Panc1 (cell line): ENCODE results near the gene CNGA3. TPM values are rescaled to one million over a fixed set of nuclear protein-coding genes. Genes with fewer than 3 reads are reported as not detected.

Experiments used
- ATAC-seq: fragments of 200-7000 bp; cut with Tn5 transposase; 2 replicates; pipeline ENCODE4 v1.9.1; 2020; ENCODE audit warnings: mild to moderate bottlenecking, moderate library complexity
- BruUV-seq: library from RNA; stranded (reverse); fragments of 400-500 nt; replicated peaks from 2 replicates; lab custom pipeline; 2021; lab: Mats Ljungman, UMichigan
- CTCF ChIA-PET: fragments of 300-600 bp; sonication (Branson Sonifier 250); formaldehyde crosslinking; loops from one replicate; lab custom pipeline; 2022; ENCODE audit warnings: antibody characterized with exemption; lab: Charles Lee
- POLR2A ChIA-PET: fragments of 300-600 bp; sonication (Branson Sonifier 250); formaldehyde crosslinking; loops from one replicate; lab custom pipeline; 2022; ENCODE audit warnings: antibody characterized with exemption; lab: Charles Lee
- DNase-seq: peaks from one replicate; pipeline ENCODE4 v3.0.0-alpha.2; 2010; ENCODE audit warnings: low read depth, low spot score
- H3K27ac ChIP-seq: 2 replicates; pipeline ENCODE4 v1.5.1; 2011; ENCODE audit warnings: mild to moderate bottlenecking, low read length, inconsistent platforms
- H3K27me3 ChIP-seq: fragments of 200-500 bp; sonication (Bioruptor generic); 2 replicates; pipeline ENCODE4 v1.6.0; 2014; ENCODE audit warnings: low read length, inconsistent platforms; ENCODE audit not compliant: control insufficient read depth, insufficient read depth
- H3K36me3 ChIP-seq: fragments of 200-500 bp; sonication (Bioruptor generic); 2 replicates; pipeline ENCODE4 v1.5.1; 2014; ENCODE audit warnings: inconsistent platforms, mild to moderate bottlenecking, low read length, moderate library complexity; ENCODE audit not compliant: control insufficient read depth, insufficient read depth
- H3K4me1 ChIP-seq: 2 replicates; pipeline ENCODE4 v1.5.1; 2011; ENCODE audit warnings: inconsistent platforms, mild to moderate bottlenecking, low read length, moderate library complexity; ENCODE audit not compliant: control insufficient read depth, insufficient read depth
- H3K4me3 ChIP-seq, 2 experiments: 2 replicates each; pipeline ENCODE4 v1.5.1; 2011 to 2012; ENCODE audit warnings: low read depth in 2 of 2, low read length in 2 of 2, mild to moderate bottlenecking in 2 of 2, inconsistent platforms in 1 of 2, moderate library complexity in 1 of 2
- H3K9me3 ChIP-seq: fragments of 200-500 bp; sonication (Bioruptor generic); 2 replicates; pipeline ENCODE4 v1.5.1; 2014; ENCODE audit warnings: low read depth, mild to moderate bottlenecking, inconsistent platforms, low read length, moderate library complexity; ENCODE audit not compliant: control insufficient read depth, insufficient read depth
- POLR2AphosphoS5 ChIP-seq: IDR thresholded peaks from 2 replicates; pipeline ENCODE4 v1.6.1; 2012; ENCODE audit warnings: mild to moderate bottlenecking, low read depth, low read length, moderate library complexity
- SIN3A ChIP-seq: IDR thresholded peaks from 2 replicates; pipeline ENCODE4 v1.6.1; 2012; ENCODE audit warnings: low read depth, mild to moderate bottlenecking, low read length, moderate library complexity, borderline replicate concordance; ENCODE audit not compliant: insufficient read depth
- TCF7L2 ChIP-seq: IDR thresholded peaks from 2 replicates; pipeline ENCODE4 v1.6.1; 2011; ENCODE audit warnings: mild to moderate bottlenecking, low read depth, low read length, inconsistent platforms
- in situ Hi-C: cut with HindIII; loops from 2 replicates; pipeline ENCODE4 v1.10.0; 2016; ENCODE audit warnings: low sequenced_read_pairs, low pct_unique_long_range_greater_than_20kb
- intact Hi-C: fragments of 100-400 bp; cut with micrococcal nuclease; formaldehyde crosslinking; loops from one replicate; pipeline ENCODE4 v1.10.0; 2022; ENCODE audit not compliant: unreplicated experiment
- total RNA-seq: library from RNA; stranded (reverse); gene quantifications from one replicate; pipeline ENCODE4 v1.2.1, GENCODE V29; 2021; ENCODE audit not compliant: unreplicated experiment
- TF ChIP-seq, protein P1 (sequence below), 2 experiments: IDR thresholded peaks; 2 replicates each; pipeline ENCODE4 v1.6.1; 2011 to 2012; ENCODE audit warnings: low read depth in 2 of 2, control low read depth in 1 of 2, low read length in 1 of 2, mild to moderate bottlenecking in 1 of 2, moderate library complexity in 1 of 2; ENCODE audit not compliant: insufficient read depth in 1 of 2
- TF ChIP-seq, protein P2 (sequence below): fragments of 450-650 bp; IDR thresholded peaks from 2 replicates; pipeline ENCODE4 v1.5.1; 2017; ENCODE audit warnings: mild to moderate bottlenecking

CNGA3 gene
- total RNA-seq, 1 experiment from 2014 or later, result not detected

DNA sequence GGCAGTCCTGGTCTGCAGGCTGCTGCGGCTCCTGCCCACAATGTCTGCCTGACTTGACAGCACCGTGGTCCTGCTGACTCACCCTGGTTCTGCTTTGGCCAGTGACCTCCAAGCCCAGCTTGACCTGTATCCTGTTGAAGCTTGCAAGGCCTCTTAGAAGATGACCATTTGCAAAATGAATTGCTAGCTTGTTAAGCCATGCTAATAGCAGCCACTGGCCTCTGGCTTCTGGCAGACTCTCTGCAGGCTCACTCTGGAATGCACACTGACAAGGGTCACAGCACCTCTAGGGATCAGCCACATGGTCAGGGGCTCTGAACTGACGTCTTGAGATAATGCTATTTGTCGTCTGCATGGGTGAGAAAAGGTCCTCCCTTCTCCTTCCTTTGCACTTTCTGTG is 25.9 kb downstream of the CNGA3 start:
- Histone ChIP-seq H3K36me3 (no peaks in the 10 kb centered on the region), H3K9me3 (peaks cover 6% of the 10 kb centered on the region; the same call in 1 of the 2 replicates), H3K27me3 (peaks cover 3% of the 10 kb centered on the region; the same call in 1 of the 2 replicates), H3K27ac (no peak overlapping the region), H3K4me3 (no peak overlapping the region), H3K4me1 (no peaks in the 10 kb centered on the region)
- intact Hi-C loops (no loop called here), in situ Hi-C loops (no loop called here)
- ChIA-PET POLR2A (no interaction called here), CTCF (no interaction called here)
- TF ChIP-seq TCF7L2, result no peak
- TF ChIP-seq, protein P1, sequence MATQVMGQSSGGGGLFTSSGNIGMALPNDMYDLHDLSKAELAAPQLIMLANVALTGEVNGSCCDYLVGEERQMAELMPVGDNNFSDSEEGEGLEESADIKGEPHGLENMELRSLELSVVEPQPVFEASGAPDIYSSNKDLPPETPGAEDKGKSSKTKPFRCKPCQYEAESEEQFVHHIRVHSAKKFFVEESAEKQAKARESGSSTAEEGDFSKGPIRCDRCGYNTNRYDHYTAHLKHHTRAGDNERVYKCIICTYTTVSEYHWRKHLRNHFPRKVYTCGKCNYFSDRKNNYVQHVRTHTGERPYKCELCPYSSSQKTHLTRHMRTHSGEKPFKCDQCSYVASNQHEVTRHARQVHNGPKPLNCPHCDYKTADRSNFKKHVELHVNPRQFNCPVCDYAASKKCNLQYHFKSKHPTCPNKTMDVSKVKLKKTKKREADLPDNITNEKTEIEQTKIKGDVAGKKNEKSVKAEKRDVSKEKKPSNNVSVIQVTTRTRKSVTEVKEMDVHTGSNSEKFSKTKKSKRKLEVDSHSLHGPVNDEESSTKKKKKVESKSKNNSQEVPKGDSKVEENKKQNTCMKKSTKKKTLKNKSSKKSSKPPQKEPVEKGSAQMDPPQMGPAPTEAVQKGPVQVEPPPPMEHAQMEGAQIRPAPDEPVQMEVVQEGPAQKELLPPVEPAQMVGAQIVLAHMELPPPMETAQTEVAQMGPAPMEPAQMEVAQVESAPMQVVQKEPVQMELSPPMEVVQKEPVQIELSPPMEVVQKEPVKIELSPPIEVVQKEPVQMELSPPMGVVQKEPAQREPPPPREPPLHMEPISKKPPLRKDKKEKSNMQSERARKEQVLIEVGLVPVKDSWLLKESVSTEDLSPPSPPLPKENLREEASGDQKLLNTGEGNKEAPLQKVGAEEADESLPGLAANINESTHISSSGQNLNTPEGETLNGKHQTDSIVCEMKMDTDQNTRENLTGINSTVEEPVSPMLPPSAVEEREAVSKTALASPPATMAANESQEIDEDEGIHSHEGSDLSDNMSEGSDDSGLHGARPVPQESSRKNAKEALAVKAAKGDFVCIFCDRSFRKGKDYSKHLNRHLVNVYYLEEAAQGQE (IDR thresholded peaks at IDR 0.05; ENCODE audit: insufficient read depth in 1 of 2, low read depth in 2 of 2, low read length in 1 of 2), result no peak
- TF ChIP-seq, protein P2, sequence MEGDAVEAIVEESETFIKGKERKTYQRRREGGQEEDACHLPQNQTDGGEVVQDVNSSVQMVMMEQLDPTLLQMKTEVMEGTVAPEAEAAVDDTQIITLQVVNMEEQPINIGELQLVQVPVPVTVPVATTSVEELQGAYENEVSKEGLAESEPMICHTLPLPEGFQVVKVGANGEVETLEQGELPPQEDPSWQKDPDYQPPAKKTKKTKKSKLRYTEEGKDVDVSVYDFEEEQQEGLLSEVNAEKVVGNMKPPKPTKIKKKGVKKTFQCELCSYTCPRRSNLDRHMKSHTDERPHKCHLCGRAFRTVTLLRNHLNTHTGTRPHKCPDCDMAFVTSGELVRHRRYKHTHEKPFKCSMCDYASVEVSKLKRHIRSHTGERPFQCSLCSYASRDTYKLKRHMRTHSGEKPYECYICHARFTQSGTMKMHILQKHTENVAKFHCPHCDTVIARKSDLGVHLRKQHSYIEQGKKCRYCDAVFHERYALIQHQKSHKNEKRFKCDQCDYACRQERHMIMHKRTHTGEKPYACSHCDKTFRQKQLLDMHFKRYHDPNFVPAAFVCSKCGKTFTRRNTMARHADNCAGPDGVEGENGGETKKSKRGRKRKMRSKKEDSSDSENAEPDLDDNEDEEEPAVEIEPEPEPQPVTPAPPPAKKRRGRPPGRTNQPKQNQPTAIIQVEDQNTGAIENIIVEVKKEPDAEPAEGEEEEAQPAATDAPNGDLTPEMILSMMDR, result no peak
- no peak for TF ChIP-seq SIN3A
- TF ChIP-seq POLR2AphosphoS5, result no peak
- ATAC-seq (no peak), DNase-seq (no peak)
- BruUV-seq, result no TSS peak

DNA sequence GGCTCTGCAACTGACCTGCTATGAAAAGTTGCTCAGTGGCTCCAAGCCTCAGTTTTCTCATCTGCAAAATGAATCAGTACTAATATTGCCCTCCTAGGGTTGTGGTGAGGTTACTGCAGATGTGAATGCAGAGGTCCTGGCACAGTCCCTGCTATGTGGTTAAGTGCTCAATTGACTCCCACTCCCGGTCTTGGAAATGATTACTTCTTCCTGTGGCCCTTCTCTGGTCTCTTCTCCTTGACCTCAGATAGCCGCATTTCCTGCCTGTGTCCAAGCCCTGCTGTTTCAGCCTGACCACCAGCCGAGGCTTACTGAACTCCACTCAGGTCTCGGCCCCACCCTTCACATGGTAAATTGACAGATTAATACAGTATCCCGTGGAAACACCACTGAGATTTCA is 26.3 kb downstream of the CNGA3 start:
- intact Hi-C loops (no loop called here), in situ Hi-C loops (no loop called here)
- ChIA-PET CTCF (no interaction called here), POLR2A (no interaction called here)
- no peak overlapping the region for H3K27ac ChIP-seq
- H3K4me1 ChIP-seq, result no peaks in the 10 kb centered on the region
- H3K27me3 ChIP-seq, result peaks cover 4% of the 10 kb centered on the region; the same call in 1 of the 2 replicates
- H3K4me3 ChIP-seq, result no peak overlapping the region
- TF ChIP-seq POLR2AphosphoS5, result no peak
- TF ChIP-seq SIN3A, result no peak
- TF ChIP-seq, protein P1 (IDR thresholded peaks at IDR 0.05; ENCODE audit: insufficient read depth in 1 of 2, low read depth in 2 of 2, low read length in 1 of 2), result no peak
- TF ChIP-seq, protein P2, result no peak
- TF ChIP-seq TCF7L2, result no peak
- DNase-seq (no peak), ATAC-seq (no peak)
- no peaks in the 10 kb centered on the region for H3K36me3 ChIP-seq
- peaks cover 6% of the 10 kb centered on the region; the same call in 1 of the 2 replicates for H3K9me3 ChIP-seq
- BruUV-seq, result no TSS peak
